Measurements from ENCODE around the gene GK. TPM values are rescaled to one million over a fixed set of nuclear protein-coding genes. Genes with fewer than 3 reads are reported as not detected.

The GK gene
- total and polyA plus RNA-seq, 2 of the 8 experiments (the other 6 are each of a cell fraction or from before 2014, with no cell fraction given) = 2.9 to 11.2 TPM

GRCh38 chrX:30655991-30656390 is 2.8 kb downstream of the GK start (continued):
- TF ChIP-seq, protein P1, sequence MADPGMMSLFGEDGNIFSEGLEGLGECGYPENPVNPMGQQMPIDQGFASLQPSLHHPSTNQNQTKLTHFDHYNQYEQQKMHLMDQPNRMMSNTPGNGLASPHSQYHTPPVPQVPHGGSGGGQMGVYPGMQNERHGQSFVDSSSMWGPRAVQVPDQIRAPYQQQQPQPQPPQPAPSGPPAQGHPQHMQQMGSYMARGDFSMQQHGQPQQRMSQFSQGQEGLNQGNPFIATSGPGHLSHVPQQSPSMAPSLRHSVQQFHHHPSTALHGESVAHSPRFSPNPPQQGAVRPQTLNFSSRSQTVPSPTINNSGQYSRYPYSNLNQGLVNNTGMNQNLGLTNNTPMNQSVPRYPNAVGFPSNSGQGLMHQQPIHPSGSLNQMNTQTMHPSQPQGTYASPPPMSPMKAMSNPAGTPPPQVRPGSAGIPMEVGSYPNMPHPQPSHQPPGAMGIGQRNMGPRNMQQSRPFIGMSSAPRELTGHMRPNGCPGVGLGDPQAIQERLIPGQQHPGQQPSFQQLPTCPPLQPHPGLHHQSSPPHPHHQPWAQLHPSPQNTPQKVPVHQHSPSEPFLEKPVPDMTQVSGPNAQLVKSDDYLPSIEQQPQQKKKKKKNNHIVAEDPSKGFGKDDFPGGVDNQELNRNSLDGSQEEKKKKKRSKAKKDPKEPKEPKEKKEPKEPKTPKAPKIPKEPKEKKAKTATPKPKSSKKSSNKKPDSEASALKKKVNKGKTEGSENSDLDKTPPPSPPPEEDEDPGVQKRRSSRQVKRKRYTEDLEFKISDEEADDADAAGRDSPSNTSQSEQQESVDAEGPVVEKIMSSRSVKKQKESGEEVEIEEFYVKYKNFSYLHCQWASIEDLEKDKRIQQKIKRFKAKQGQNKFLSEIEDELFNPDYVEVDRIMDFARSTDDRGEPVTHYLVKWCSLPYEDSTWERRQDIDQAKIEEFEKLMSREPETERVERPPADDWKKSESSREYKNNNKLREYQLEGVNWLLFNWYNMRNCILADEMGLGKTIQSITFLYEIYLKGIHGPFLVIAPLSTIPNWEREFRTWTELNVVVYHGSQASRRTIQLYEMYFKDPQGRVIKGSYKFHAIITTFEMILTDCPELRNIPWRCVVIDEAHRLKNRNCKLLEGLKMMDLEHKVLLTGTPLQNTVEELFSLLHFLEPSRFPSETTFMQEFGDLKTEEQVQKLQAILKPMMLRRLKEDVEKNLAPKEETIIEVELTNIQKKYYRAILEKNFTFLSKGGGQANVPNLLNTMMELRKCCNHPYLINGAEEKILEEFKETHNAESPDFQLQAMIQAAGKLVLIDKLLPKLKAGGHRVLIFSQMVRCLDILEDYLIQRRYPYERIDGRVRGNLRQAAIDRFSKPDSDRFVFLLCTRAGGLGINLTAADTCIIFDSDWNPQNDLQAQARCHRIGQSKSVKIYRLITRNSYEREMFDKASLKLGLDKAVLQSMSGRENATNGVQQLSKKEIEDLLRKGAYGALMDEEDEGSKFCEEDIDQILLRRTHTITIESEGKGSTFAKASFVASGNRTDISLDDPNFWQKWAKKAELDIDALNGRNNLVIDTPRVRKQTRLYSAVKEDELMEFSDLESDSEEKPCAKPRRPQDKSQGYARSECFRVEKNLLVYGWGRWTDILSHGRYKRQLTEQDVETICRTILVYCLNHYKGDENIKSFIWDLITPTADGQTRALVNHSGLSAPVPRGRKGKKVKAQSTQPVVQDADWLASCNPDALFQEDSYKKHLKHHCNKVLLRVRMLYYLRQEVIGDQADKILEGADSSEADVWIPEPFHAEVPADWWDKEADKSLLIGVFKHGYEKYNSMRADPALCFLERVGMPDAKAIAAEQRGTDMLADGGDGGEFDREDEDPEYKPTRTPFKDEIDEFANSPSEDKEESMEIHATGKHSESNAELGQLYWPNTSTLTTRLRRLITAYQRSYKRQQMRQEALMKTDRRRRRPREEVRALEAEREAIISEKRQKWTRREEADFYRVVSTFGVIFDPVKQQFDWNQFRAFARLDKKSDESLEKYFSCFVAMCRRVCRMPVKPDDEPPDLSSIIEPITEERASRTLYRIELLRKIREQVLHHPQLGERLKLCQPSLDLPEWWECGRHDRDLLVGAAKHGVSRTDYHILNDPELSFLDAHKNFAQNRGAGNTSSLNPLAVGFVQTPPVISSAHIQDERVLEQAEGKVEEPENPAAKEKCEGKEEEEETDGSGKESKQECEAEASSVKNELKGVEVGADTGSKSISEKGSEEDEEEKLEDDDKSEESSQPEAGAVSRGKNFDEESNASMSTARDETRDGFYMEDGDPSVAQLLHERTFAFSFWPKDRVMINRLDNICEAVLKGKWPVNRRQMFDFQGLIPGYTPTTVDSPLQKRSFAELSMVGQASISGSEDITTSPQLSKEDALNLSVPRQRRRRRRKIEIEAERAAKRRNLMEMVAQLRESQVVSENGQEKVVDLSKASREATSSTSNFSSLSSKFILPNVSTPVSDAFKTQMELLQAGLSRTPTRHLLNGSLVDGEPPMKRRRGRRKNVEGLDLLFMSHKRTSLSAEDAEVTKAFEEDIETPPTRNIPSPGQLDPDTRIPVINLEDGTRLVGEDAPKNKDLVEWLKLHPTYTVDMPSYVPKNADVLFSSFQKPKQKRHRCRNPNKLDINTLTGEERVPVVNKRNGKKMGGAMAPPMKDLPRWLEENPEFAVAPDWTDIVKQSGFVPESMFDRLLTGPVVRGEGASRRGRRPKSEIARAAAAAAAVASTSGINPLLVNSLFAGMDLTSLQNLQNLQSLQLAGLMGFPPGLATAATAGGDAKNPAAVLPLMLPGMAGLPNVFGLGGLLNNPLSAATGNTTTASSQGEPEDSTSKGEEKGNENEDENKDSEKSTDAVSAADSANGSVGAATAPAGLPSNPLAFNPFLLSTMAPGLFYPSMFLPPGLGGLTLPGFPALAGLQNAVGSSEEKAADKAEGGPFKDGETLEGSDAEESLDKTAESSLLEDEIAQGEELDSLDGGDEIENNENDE (IDR thresholded peaks at IDR 0.05; ENCODE audit: insufficient replicate concordance, low read length) = no peak

All from H1 (cell line).